HG03139 (cell line): ENCODE results near the gene UCHL1.
A peak's percentile ranks its signal among the peaks of the same experiment; 100 is the strongest.

Experiments used
- ATAC-seq: cut with Tn5 transposase; IDR thresholded peaks from one replicate; pipeline ENCODE4 v1.9.1; 2021; ENCODE audit not compliant: unreplicated experiment

Gene UCHL1

GRCh38 chr4:41256740-41257256 is at the start of gene UCHL1:
TSS of gene UCHL1 (plus strand) at chr4:41256928. CDS start at chr4:41256977, 49 bp downstream.
- no peak for ATAC-seq

DNA sequence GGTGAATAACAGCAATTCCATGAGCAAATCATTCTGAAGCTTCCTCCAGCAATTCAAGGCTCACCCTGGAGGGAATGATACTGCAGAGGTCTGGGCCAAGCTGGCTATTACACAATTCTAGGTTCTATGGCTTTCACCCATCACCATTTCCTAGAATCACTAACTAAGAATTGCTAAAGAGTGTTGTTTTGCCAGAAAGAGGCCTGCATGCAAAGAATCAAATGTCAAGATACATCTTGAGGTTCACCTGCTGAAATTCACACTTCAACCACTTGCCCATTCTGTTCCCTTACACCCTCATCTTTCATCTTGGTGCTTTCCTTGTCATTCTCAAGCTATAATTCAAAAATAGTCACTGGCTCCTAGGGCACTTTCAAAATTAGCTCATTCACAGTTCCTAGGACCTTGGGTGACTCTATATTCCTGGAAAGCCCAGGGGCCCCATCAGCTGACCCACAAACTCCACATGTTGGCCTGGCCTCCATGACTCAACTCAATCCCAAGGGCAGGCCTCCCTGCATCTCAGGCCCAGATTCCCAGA is 49.4 kb upstream of the UCHL1 start:
- ATAC-seq: no peak

DNA sequence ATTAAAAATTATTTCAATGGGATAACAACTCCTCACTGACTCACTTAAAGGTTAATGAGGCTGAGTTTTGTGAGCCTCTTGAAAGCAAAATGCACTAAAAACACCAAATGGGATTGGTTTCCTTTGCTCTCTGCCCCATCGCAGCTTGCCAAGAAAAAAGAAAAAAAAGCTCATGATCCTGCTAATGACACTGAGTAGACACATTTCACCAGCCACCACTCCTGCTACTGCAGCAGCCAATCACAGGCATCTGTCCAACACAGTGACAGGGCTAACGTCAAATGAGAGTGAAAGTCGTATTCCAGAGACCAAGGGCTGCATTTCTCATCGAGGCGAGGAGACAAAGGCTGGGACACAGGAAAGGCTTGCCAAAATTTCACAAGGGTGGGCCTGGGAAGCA is 47.5 kb upstream of the UCHL1 start:
- no peak for ATAC-seq

- no peak for ATAC-seq
Measured at GRCh38 chr4:41209901-41210300, 46.8 kb upstream of the UCHL1 start.

GRCh38 chr4:41211951-41212615 is 44.6 kb upstream of the UCHL1 start:
- ATAC-seq: no peak

GRCh38 chr4:41212616-41213203 is 44.0 kb upstream of the UCHL1 start:
- no peak for ATAC-seq

DNA sequence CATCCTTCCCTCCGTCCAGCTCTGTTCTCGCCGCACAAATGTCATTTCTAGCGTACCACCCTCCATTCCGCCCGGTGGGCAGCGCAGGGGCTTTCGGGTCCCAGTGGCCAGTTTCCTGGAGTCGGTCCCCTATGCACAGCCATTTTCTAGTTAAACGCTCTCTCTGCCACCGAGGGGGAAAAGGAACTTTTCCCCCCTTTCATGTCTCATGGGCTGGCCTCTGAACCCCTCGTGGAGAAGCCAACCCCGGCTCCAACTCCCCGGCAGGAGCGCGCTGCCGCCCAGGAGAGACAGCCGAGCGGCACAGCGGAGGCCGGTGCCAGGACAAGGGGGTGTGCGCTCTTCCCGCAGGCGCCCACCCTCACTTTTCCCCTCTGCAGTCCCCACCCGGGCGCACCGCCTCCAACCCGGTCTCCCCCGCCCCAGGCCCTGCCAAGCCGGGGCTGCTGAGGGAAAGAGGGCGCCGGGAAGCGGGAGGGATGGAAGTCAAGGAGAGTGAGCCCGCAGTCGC is 43.0 kb upstream of the UCHL1 start:
- peak; percentile 1 for ATAC-seq

- peak; percentile 46 for ATAC-seq
Measured at GRCh38 chr4:41214136-41214824, 42.4 kb upstream of the UCHL1 start, which contains the start of gene APBB2. TSS of gene APBB2 (minus strand) at chr4:41214542. CDS start at chr4:41033254, 181,288 bp downstream.

GRCh38 chr4:41214825-41215146 is 41.9 kb upstream of the UCHL1 start:
- ATAC-seq: no peak

DNA sequence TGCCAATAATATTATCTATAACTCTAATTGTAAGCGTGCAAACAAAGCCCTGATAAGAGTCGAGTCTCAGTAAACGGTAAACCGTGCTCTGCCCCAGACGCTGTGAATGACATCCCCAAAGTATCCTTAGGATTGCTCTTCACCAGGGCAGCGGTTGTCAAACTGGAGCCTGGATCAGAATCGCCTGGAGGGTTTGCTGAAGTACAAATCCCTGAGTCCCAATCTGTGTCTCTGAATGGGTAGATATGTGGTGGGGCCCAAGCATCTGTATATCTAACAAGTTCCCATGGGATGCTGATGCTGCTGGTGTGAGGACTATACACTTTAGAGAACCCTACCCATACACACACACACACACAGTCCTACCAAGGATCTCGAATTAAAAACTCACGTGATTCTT is 41.6 kb upstream of the UCHL1 start:
- no peak for ATAC-seq

DNA sequence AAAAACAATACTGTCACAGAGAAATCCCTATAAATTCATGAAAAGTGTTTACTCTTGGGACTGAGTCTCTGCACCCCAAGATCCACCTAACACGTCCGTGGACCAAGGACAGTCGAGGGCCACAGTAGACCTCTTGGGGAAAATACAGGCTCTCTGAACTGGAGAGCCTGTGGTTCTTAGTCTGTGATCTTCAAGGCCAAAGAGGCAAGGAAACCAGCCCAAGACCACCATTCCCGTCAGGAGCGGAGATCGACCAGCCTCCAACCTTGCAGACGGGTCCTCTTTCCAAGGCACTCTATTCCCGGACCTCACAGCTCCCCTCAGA is 40.8 kb upstream of the UCHL1 start:
- ATAC-seq: no peak

- peak; percentile 55 for ATAC-seq
Measured at GRCh38 chr4:41216294-41217019, 40.3 kb upstream of the UCHL1 start.

DNA sequence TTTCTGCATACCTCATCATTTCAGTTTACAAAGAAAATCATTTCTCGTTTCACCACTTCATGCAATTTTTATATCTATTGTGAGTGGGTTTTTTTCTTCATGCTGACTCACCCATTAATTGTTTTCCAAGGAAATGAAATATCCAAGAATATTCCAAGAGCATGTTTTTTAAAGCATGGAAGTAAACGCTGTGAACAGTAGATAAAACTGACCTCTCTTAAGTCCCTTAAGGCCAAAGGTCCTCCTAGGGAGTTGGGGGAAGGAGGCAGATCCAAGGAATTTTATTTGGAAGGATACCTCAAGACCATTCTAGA is 39.8 kb upstream of the UCHL1 start:
- no peak for ATAC-seq

DNA sequence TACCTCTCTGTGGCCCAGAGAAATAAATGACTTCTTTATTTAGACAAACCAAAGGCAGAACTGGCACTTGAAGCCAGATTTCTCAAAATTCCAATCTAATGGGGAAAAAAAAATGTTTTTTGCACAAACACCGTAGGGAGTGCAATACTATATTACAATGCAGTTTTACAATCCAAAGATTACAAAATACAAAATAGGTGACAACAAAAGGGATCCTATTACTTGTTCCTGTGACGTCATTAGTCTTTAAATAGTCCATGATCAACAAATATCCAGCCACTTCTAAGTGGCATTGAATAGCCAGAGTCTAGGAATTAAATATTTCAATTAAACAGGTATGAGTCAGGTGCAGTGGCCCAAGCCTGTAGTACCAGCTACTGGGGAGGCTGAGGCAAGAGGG is 39.4 kb upstream of the UCHL1 start:
- no peak for ATAC-seq

DNA sequence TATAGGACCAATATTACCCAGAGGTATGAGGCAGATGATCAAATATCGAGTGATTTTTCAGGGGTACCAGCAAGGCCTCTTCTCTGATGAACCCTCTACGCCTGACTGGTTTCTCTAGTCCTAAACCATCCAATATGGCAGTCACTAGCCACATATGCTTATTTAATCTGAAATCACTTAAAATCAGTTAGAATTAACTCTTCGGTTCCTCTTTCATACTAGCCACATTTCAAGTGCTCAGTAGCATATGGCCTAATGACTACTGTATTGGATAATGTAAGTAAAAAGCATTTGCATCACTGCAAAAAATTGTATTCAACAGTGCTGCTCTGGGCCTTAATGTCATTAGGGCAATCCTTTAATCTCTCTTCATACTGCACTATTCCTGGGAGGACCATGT is 38.0 kb upstream of the UCHL1 start:
- no peak for ATAC-seq

GRCh38 chr4:41219421-41219950 is 37.2 kb upstream of the UCHL1 start:
- ATAC-seq: no peak

- ATAC-seq: no peak
Measured at GRCh38 chr4:41221850-41222645, 34.7 kb upstream of the UCHL1 start.

- ATAC-seq: no peak
Measured at GRCh38 chr4:41227902-41228301, 28.8 kb upstream of the UCHL1 start.

DNA sequence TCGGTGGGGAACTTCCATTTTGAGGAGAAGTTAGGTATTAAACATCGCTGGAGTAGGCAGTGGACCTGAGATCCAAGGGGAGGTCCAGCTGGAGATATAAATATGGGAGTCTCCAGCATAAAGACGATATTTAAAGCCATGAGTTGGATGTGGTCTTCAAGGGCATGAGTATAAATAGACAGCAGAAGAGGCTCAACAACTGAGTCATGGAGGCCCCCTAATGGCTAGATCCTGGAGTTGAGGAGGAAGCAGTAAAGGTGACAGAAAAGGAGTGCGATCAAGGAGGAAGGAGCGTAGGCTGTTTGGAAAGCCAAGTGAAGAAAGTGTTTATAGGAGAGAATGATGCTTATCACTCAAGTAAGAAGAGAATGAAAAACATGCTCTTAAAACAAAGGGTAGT is 24.3 kb upstream of the UCHL1 start:
- no peak for ATAC-seq

DNA sequence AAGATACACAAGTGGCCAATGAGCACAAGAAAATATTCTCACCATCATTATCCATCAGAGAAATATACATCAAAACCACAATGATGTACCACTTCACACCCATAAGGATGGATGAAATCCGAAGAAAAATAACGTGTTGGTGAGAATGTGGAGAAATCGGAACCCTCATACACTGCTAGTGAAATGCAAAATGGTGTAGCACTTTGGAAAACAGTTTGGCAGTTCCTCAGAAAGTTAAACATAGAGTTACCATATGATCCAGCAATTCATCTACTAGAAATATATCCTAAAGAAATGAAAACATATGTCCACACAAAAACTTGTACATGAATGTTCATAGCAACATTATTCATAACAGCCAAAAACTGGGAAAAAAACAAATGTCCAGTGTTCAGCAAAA is 23.9 kb upstream of the UCHL1 start:
- ATAC-seq: no peak
